Neural progenitor cell (in vitro differentiated cells): Measurements from ENCODE around the gene PCNX2. TPM values are rescaled to one million over a fixed set of nuclear protein-coding genes. Genes with fewer than 3 reads are reported as not detected.

Source experiments
- DNase-seq: peaks from one replicate; pipeline ENCODE4 v3.0.0-alpha.2; 2016; ENCODE audit warnings: low spot score
- H2AFZ ChIP-seq: fragments of 200-600 bp; sonication (generic); replicated peaks from 2 replicates; pipeline ENCODE4 v1.6.1; 2016; ENCODE audit warnings: antibody characterized with exemption
- H3F3A ChIP-seq: fragments of 200-600 bp; sonication (generic); 2 replicates; pipeline ENCODE4 v1.6.1; 2016; ENCODE audit warnings: antibody characterized with exemption, low read depth
- H3K27ac ChIP-seq: fragments of 200-600 bp; sonication (generic); 2 replicates; pipeline ENCODE4 v1.5.1; 2016; ENCODE audit warnings: mild to moderate bottlenecking
- H3K27me3 ChIP-seq: fragments of 200-600 bp; sonication (generic); 2 replicates; pipeline ENCODE4 v1.6.1; 2016; ENCODE audit warnings: mild to moderate bottlenecking, moderate library complexity
- H3K36me3 ChIP-seq: fragments of 200-600 bp; sonication (generic); 2 replicates; pipeline ENCODE4 v1.5.1; 2016
- H3K4me1 ChIP-seq: fragments of 200-600 bp; sonication (generic); 2 replicates; pipeline ENCODE4 v1.6.1; 2016; ENCODE audit warnings: mixed run types
- H3K4me2 ChIP-seq: fragments of 200-600 bp; sonication (generic); 2 replicates; pipeline ENCODE4 v1.6.1; 2016
- H3K4me3 ChIP-seq: fragments of 200-600 bp; sonication (generic); 2 replicates; pipeline ENCODE4 v1.5.1; 2016
- H3K79me2 ChIP-seq: fragments of 200-600 bp; sonication (generic); 2 replicates; pipeline ENCODE4 v1.6.1; 2016; ENCODE audit warnings: low read depth
- H3K9ac ChIP-seq: fragments of 200-600 bp; sonication (generic); 2 replicates; pipeline ENCODE4 v1.6.1; 2016
- H3K9me3 ChIP-seq: fragments of 200-600 bp; sonication (generic); 2 replicates; pipeline ENCODE4 v1.5.1; 2016; ENCODE audit warnings: low read depth
- H4K20me1 ChIP-seq: fragments of 200-600 bp; sonication (generic); 2 replicates; pipeline ENCODE4 v1.6.1; 2016; ENCODE audit warnings: low read depth
- H3K27ac Mint-ChIP-seq: 3 replicates; pipeline ENCODE4 v1.8.0; 2021; ENCODE audit warnings: mixed read lengths
- H3K27me3 Mint-ChIP-seq: 2 replicates; pipeline ENCODE4 v1.8.0; 2022; ENCODE audit warnings: low read depth, mild to moderate bottlenecking, inconsistent platforms, moderate library complexity, mixed read lengths; ENCODE audit not compliant: insufficient read depth
- H3K36me3 Mint-ChIP-seq: 3 replicates; pipeline ENCODE4 v1.8.0; 2021; ENCODE audit warnings: mixed read lengths
- H3K4me1 Mint-ChIP-seq: 3 replicates; pipeline ENCODE4 v1.8.0; 2021; ENCODE audit warnings: mixed read lengths
- H3K4me3 Mint-ChIP-seq: 3 replicates; pipeline ENCODE4 v1.8.0; 2021; ENCODE audit warnings: mild to moderate bottlenecking, moderate library complexity, mixed read lengths
- H3K9me3 Mint-ChIP-seq: 3 replicates; pipeline ENCODE4 v1.8.0; 2020; ENCODE audit warnings: mixed read lengths
- CTCF ChIP-seq: fragments of 200-600 bp; sonication (generic); IDR thresholded peaks from 2 replicates; pipeline ENCODE4 v1.5.1; 2017; ENCODE audit warnings: antibody characterized with exemption, mild to moderate bottlenecking
- EZH2 ChIP-seq: fragments of 200-600 bp; sonication (generic); IDR thresholded peaks from 2 replicates; pipeline ENCODE4 v1.6.1; 2017; ENCODE audit warnings: antibody characterized with exemption, mild to moderate bottlenecking, moderate library complexity
- EZH2phosphoT487 ChIP-seq: fragments of 200-600 bp; sonication (generic); IDR thresholded peaks from 2 replicates; pipeline ENCODE4 v1.6.1; 2017; ENCODE audit warnings: antibody characterized with exemption
- total RNA-seq: library from RNA; depleted of rRNA; stranded (reverse); fragments of >200 nt; gene quantifications from 2 replicates; pipeline ENCODE4 v1.2.3, GENCODE V29; 2015; ENCODE audit warnings: low replicate concordance

The PCNX2 gene
- total RNA-seq, 1 donor from 2014 or later: 30.8 TPM

- Histone ChIP-seq H3K27me3 (no peaks in the 10 kb centered on the region), H3K9me3 (no peaks in the 10 kb centered on the region), H3K4me1 (no peaks in the 10 kb centered on the region), H3F3A (no peaks in the 10 kb centered on the region), H4K20me1 (no peaks in the 10 kb centered on the region), H3K4me2 (no peak overlapping the region), H3K79me2 (no peaks in the 10 kb centered on the region), H3K9ac (no peak overlapping the region), H3K36me3 (no peaks in the 10 kb centered on the region), H3K4me3 (no peak overlapping the region), H3K27ac (no peak overlapping the region), H2AFZ (no peak overlapping the region)
- Mint-ChIP-seq H3K4me1 (peaks cover 4% of the 10 kb centered on the region), H3K4me3 (no peak overlapping the region), H3K27me3 (no peaks in the 10 kb centered on the region), H3K36me3 (peaks cover 5% of the 10 kb centered on the region), H3K27ac (no peak overlapping the region), H3K9me3 (no peaks in the 10 kb centered on the region)
- TF ChIP-seq EZH2 (no peak), CTCF (no peak), EZH2phosphoT487 (no peak)
- no peak for DNase-seq
Observed at GRCh38 chr1:233245191-233245765, 50.2 kb downstream of the PCNX2 start.

- Histone ChIP-seq H3K9ac (no peak overlapping the region), H3K79me2 (no peaks in the 10 kb centered on the region), H3K27me3 (no peaks in the 10 kb centered on the region), H3K4me3 (no peak overlapping the region), H3K36me3 (no peaks in the 10 kb centered on the region), H3K27ac (no peak overlapping the region), H3K9me3 (no peaks in the 10 kb centered on the region), H3K4me2 (no peak overlapping the region), H3F3A (no peaks in the 10 kb centered on the region), H3K4me1 (no peaks in the 10 kb centered on the region), H4K20me1 (no peaks in the 10 kb centered on the region), H2AFZ (no peak overlapping the region)
- Mint-ChIP-seq H3K27me3 (no peaks in the 10 kb centered on the region), H3K36me3 (peaks cover 2% of the 10 kb centered on the region), H3K9me3 (no peaks in the 10 kb centered on the region), H3K4me3 (no peak overlapping the region), H3K4me1 (peaks cover 4% of the 10 kb centered on the region), H3K27ac (no peak overlapping the region)
- no peak for DNase-seq
- TF ChIP-seq CTCF (no peak), EZH2 (no peak), EZH2phosphoT487 (no peak)
Observed at GRCh38 chr1:233244183-233244582, 51.3 kb downstream of the PCNX2 start.

DNA sequence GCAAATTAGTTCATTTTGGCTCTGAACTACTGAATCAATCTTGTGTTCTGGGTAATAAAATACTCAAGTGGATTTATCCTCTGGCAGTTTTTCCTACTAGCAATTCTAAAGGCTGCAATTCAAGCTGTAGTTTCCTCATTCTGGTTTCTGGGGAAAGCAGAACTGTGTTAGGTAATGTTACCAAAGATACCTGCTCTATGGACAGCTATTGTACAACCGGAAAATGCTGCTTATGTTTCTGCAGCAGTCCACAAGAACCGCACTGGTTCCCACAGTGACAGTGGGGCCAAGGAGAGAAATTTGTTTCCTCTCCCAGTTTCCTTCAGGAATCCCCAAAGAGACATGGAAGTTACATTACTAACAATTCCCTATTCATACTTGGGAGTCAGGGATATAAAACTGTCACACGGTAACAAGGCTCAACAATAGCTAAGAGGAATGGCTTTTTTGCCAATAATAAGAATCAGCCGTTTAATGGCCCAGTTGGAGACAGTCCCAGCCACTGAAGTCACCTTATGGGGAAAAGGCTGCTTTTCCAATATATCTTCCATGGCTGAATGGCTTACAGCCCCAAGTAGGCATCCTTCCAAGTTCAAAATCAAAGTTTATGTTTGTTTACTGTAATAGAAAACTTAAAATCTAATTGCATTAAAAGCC, 52.6 kb downstream of the PCNX2 start:
- Histone ChIP-seq H2AFZ (no peak overlapping the region), H3K4me1 (no peaks in the 10 kb centered on the region), H3K27me3 (no peaks in the 10 kb centered on the region), H3K79me2 (no peaks in the 10 kb centered on the region), H3K27ac (no peak overlapping the region), H4K20me1 (no peaks in the 10 kb centered on the region), H3K4me3 (no peak overlapping the region), H3F3A (no peaks in the 10 kb centered on the region), H3K9me3 (no peaks in the 10 kb centered on the region), H3K36me3 (no peaks in the 10 kb centered on the region), H3K9ac (no peak overlapping the region), H3K4me2 (no peak overlapping the region)
- DNase-seq: no peak
- no peak overlapping the region for H3K27ac Mint-ChIP-seq
- H3K4me1 Mint-ChIP-seq: peaks cover 4% of the 10 kb centered on the region
- no peak for TF ChIP-seq EZH2phosphoT487
- no peaks in the 10 kb centered on the region for H3K9me3 Mint-ChIP-seq
- no peaks in the 10 kb centered on the region for H3K27me3 Mint-ChIP-seq
- no peak overlapping the region for H3K4me3 Mint-ChIP-seq
- no peaks in the 10 kb centered on the region for H3K36me3 Mint-ChIP-seq

- peaks cover 4% of the 10 kb centered on the region for H3K4me1 Mint-ChIP-seq
- Histone ChIP-seq H4K20me1 (no peaks in the 10 kb centered on the region), H3K79me2 (no peaks in the 10 kb centered on the region), H3K9me3 (no peaks in the 10 kb centered on the region), H3K36me3 (no peaks in the 10 kb centered on the region), H3K4me3 (no peak overlapping the region), H3K27ac (no peak overlapping the region), H3K4me1 (no peaks in the 10 kb centered on the region), H3K27me3 (no peaks in the 10 kb centered on the region), H3F3A (no peaks in the 10 kb centered on the region), H3K9ac (no peak overlapping the region), H2AFZ (no peak overlapping the region), H3K4me2 (no peak overlapping the region)
- no peak for DNase-seq
- no peaks in the 10 kb centered on the region for H3K36me3 Mint-ChIP-seq
- TF ChIP-seq EZH2phosphoT487 (no peak), EZH2 (no peak), CTCF (no peak)
- H3K27ac Mint-ChIP-seq: no peak overlapping the region
- no peaks in the 10 kb centered on the region for H3K9me3 Mint-ChIP-seq
- H3K4me3 Mint-ChIP-seq: no peak overlapping the region
- no peaks in the 10 kb centered on the region for H3K27me3 Mint-ChIP-seq
Observed at GRCh38 chr1:233241759-233242158, 53.8 kb downstream of the PCNX2 start.
